A549 (cell line): ENCODE measurements around the gene SULF2. TPM values are rescaled to one million over a fixed set of nuclear protein-coding genes. Genes with fewer than 3 reads are reported as not detected.

Source experiments
- ATAC-seq, 2 experiments: fragments of 200-7000 bp in 1 of 2; fragments of >200 bp in 1 of 2; cut with Nextera tagmentation in 1 of 2; cut with Tn5 transposase in 1 of 2; 3 replicates each; pipeline versions ENCODE4 v1.8.0 to v1.9.1; 2018 to 2020; ENCODE audit warnings: mild to moderate bottlenecking in 1 of 2, moderate library complexity in 1 of 2
- CTCF ChIA-PET: fragments of 300-600 bp; sonication (Branson Sonifier 250); formaldehyde crosslinking; extraction: SDS; loops from one replicate; lab custom pipeline; 2021; ENCODE audit warnings: antibody characterized with exemption, inconsistent platforms; lab: Yijun Ruan, JAX
- POLR2A ChIA-PET: fragments of 350-600 bp; formaldehyde crosslinking; extraction: SDS; loops from one replicate; lab custom pipeline; 2021; ENCODE audit warnings: antibody characterized with exemption, inconsistent platforms; lab: Yijun Ruan, JAX
- DNase-seq, 2 experiments: peaks; one replicate each; pipeline versions ENCODE4 v3.0.0 to v3.0.0-alpha.2; 2011 to 2016; ENCODE audit warnings: low read depth in 1 of 2, low spot score in 1 of 2
- FAIRE-seq: peaks from 2 replicates; lab custom pipeline; 2011; peaks lifted over from hg19 to GRCh38; lab: Jason Lieb, UNC
- H3K27ac ChIP-seq, 2 experiments: fragments of >200 bp; sonication (Bioruptor Twin); formaldehyde crosslinking; 3 replicates each; pipeline ENCODE4 v1.5.1; 2016 to 2017
- H3K4me1 ChIP-seq: fragments of >200 bp; sonication (Bioruptor Twin); formaldehyde crosslinking; 3 replicates; pipeline ENCODE4 v1.6.1; 2016
- H3K4me2 ChIP-seq: fragments of >200 bp; sonication (Bioruptor Twin); formaldehyde crosslinking; 3 replicates; pipeline ENCODE4 v1.6.1; 2016
- H3K4me3 ChIP-seq: fragments of >200 bp; sonication (Bioruptor Twin); formaldehyde crosslinking; 3 replicates; pipeline ENCODE4 v1.5.1; 2016
- H3K9me3 ChIP-seq: fragments of >200 bp; sonication (Bioruptor Twin); formaldehyde crosslinking; 3 replicates; pipeline ENCODE4 v1.6.1; 2016
- BHLHE40 ChIP-seq: IDR thresholded peaks from 2 replicates; pipeline ENCODE4 v1.6.1; 2012; ENCODE audit warnings: low read depth, low read length, inconsistent platforms
- CBX2 ChIP-seq: fragments of 200-600 bp; sonication (generic); IDR thresholded peaks from 2 replicates; pipeline ENCODE4 v1.6.1; 2016; ENCODE audit warnings: low read depth, mild to moderate bottlenecking, borderline replicate concordance
- EHF ChIP-seq: fragments of 250-450 bp; sonication (Bioruptor Pico); IDR thresholded peaks from 2 replicates; pipeline ENCODE4 v1.5.0; 2020; ENCODE audit warnings: mild to moderate bottlenecking
- EHMT2 ChIP-seq: fragments of 200-600 bp; sonication (generic); IDR thresholded peaks from 2 replicates; pipeline ENCODE4 v1.6.1; 2016; ENCODE audit warnings: antibody characterized with exemption, low read depth, mild to moderate bottlenecking, moderate library complexity
- FOSB ChIP-seq: fragments of 250-450 bp; sonication (Bioruptor Pico); IDR thresholded peaks from 2 replicates; pipeline ENCODE4 v1.5.0; 2020; ENCODE audit warnings: mild to moderate bottlenecking, moderate library complexity
- HEYL ChIP-seq: fragments of 250-450 bp; sonication (Bioruptor Pico); IDR thresholded peaks from 2 replicates; pipeline ENCODE4 v1.8.0; 2021; ENCODE audit warnings: mild to moderate bottlenecking, moderate library complexity
- HOXA7 ChIP-seq: fragments of 250-450 bp; sonication (Bioruptor Pico); IDR thresholded peaks from 2 replicates; pipeline ENCODE4 v1.5.0; 2020; ENCODE audit warnings: mild to moderate bottlenecking, moderate library complexity
- HOXB5 ChIP-seq: fragments of 250-450 bp; sonication (Bioruptor Pico); IDR thresholded peaks from 2 replicates; pipeline ENCODE4 v1.5.0; 2020; ENCODE audit warnings: mild to moderate bottlenecking, moderate library complexity
- KDM1A ChIP-seq: fragments of 200-600 bp; sonication (generic); IDR thresholded peaks from 2 replicates; pipeline ENCODE4 v1.6.1; 2016; ENCODE audit warnings: low read depth, mild to moderate bottlenecking
- NFE2L2 ChIP-seq: fragments of 150-350 bp; conservative IDR thresholded peaks from 2 replicates; pipeline ENCODE4 v1.6.1; 2014; ENCODE audit warnings: low read length
- NPAS2 ChIP-seq: fragments of 250-450 bp; sonication (Bioruptor Pico); IDR thresholded peaks from 2 replicates; pipeline ENCODE4 v1.8.0; 2022; ENCODE audit warnings: mild to moderate bottlenecking, moderate library complexity, borderline replicate concordance
- POLR2AphosphoS2 ChIP-seq: conservative IDR thresholded peaks from 2 replicates; pipeline ENCODE4 v1.6.1; 2012; ENCODE audit warnings: low read length, improper control_type of control experiment, inconsistent platforms
- SMC3 ChIP-seq: fragments of >200 bp; sonication (Bioruptor Twin); formaldehyde crosslinking; IDR thresholded peaks from 3 replicates; pipeline ENCODE4 v1.6.1; 2018; ENCODE audit warnings: inconsistent platforms
- SREBF2 ChIP-seq: fragments of 450-650 bp; IDR thresholded peaks from 2 replicates; pipeline ENCODE4 v1.6.1; 2014; ENCODE audit warnings: mild to moderate bottlenecking, moderate library complexity
- TP53 ChIP-seq: fragments of 250-450 bp; sonication (Bioruptor Pico); IDR thresholded peaks from 2 replicates; pipeline ENCODE4 v1.5.0; 2021; ENCODE audit warnings: mild to moderate bottlenecking, moderate library complexity
- ZNF302 ChIP-seq: fragments of 250-450 bp; sonication (Bioruptor Pico); IDR thresholded peaks from 2 replicates; pipeline ENCODE4 v1.9.0; 2021; ENCODE audit warnings: inconsistent platforms, mild to moderate bottlenecking, moderate library complexity
- ZSCAN20 ChIP-seq: fragments of 250-450 bp; sonication (Bioruptor Pico); IDR thresholded peaks from 2 replicates; pipeline ENCODE4 v1.8.0; 2022; ENCODE audit warnings: mild to moderate bottlenecking, moderate library complexity
- WGBS: methylation state at CpG from one replicate; pipeline ENCODE4 v1.1.6; 2017; ENCODE audit errors: missing lambda C conversion rate; 5-methylcytosine and 5-hydroxymethylcytosine counted together
- polyA plus RNA-seq, 4 experiments: library from polyadenylated mRNA; depleted of rRNA in 3 of 4; stranded (reverse); fragments of >200 nt; fragmentation: RNase III in 1 of 4; extraction: RNeasy Plus Mini Kit Qiagen cat#74134 plus additional on column Dnase treatment in 1 of 4; gene quantifications; 2 replicates in 3 of 4; 3 replicates in 1 of 4; pipeline ENCODE4 v1.2.3, GENCODE V29; 2011 to 2017
- TF ChIP-seq, protein P1 (sequence below): fragments of 250-450 bp; sonication (Bioruptor Pico); IDR thresholded peaks from 2 replicates; pipeline ENCODE4 v1.5.0; 2020; ENCODE audit warnings: low read depth, mild to moderate bottlenecking, moderate library complexity
- TF ChIP-seq, protein P2 (sequence below): fragments of 250-450 bp; sonication (Bioruptor Pico); IDR thresholded peaks from 2 replicates; pipeline ENCODE4 v1.5.0; 2021; ENCODE audit warnings: mild to moderate bottlenecking, moderate library complexity, borderline replicate concordance
- TF ChIP-seq, protein P3 (sequence below): fragments of 200-600 bp; sonication (generic); IDR thresholded peaks from 2 replicates; pipeline ENCODE4 v1.6.1; 2016; ENCODE audit warnings: antibody characterized with exemption, mild to moderate bottlenecking, moderate library complexity
- TF ChIP-seq, protein P4 (sequence below): IDR thresholded peaks from 2 replicates; pipeline ENCODE4 v1.6.1; 2012

The SULF2 gene
- polyA plus RNA-seq, 2 of the 4 experiments (the other 2 are of a cell fraction): 5.8 to 16.8 TPM

DNA sequence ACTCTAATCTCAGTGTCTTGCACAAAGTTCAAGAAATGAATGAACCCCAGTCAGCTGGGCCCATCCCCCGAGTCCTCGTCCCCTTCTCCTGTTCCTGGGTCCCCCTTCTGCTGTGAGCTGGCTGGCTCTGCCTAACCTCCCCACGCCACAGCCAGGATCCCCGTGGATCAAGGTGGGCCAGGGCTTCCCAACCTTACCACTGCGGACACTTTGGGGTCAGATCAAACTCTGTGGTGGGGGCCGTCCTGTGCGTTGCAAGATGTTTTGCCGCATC is 116.2 kb downstream of the SULF2 start:
- no peak for ATAC-seq

DNA sequence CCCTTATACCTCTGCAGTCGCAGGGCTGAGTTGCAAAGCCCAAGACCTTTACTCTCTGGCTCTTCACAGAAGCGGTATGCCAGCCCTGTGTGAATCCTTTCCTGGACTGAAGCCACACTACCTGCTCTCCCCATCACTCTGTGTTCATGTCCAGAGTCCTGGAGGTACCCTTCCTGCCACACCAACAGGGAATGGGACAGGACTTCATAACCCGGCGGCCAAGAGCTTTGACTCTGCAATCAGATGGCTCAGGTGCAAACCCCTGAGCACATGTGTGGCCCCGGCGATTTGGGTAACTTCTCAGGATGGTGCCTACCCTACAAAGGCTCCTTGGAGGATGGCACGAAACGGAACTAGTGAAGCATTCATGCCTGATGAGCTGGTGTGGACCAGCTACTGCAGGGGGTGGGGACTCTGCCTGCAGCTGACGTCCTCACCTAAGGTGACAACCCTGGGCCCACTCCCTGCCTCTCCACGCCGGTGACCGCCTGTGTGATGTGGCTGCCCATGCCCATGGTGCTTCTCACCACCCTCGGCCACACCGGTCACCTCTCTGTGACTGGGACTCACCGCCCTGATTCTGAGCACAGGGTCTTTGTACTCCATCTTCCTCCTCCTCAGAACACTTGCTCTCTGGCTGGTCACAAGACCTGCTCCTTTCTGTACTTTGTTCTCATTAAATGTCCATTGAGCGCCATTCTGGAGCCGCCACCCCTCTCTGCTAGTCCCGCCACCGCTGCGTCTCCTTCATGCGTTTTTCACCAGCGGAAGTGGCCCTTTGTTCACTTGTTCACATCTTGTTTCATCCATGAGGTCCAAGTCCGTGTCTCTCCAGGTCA is 116.7 kb downstream of the SULF2 start:
- no peak; a peak in 1 of 6 replicates for ATAC-seq
- Histone ChIP-seq H3K9me3 (no peaks in the 10 kb centered on the region), H3K4me2 (no peak overlapping the region), H3K27ac (no peak overlapping the region), H3K4me3 (no peak overlapping the region), H3K4me1 (peaks cover 4% of the 10 kb centered on the region; the same call in 1 of the 3 replicates)
- ChIA-PET POLR2A (no interaction called here), CTCF (interaction anchor here (0.7 to 4.1 kb wide), 5 partner anchors 9 to 953 kb away, joined by 3 to 22 read pairs (median 3); no protein-coding TSS in a partner anchor)
- 90% methylated on average over 23 of the region's 23 CpGs for WGBS
- DNase-seq: no peak
- FAIRE-seq: no peak
- no peak for TF ChIP-seq HOXA7
- no peak for TF ChIP-seq SMC3
- TF ChIP-seq ZSCAN20 (CRISPR knock-in tag): no peak
- TF ChIP-seq, protein P1, sequence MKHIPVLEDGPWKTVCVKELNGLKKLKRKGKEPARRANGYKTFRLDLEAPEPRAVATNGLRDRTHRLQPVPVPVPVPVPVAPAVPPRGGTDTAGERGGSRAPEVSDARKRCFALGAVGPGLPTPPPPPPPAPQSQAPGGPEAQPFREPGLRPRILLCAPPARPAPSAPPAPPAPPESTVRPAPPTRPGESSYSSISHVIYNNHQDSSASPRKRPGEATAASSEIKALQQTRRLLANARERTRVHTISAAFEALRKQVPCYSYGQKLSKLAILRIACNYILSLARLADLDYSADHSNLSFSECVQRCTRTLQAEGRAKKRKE (CRISPR knock-in tag): no peak
- TF ChIP-seq, protein P2, sequence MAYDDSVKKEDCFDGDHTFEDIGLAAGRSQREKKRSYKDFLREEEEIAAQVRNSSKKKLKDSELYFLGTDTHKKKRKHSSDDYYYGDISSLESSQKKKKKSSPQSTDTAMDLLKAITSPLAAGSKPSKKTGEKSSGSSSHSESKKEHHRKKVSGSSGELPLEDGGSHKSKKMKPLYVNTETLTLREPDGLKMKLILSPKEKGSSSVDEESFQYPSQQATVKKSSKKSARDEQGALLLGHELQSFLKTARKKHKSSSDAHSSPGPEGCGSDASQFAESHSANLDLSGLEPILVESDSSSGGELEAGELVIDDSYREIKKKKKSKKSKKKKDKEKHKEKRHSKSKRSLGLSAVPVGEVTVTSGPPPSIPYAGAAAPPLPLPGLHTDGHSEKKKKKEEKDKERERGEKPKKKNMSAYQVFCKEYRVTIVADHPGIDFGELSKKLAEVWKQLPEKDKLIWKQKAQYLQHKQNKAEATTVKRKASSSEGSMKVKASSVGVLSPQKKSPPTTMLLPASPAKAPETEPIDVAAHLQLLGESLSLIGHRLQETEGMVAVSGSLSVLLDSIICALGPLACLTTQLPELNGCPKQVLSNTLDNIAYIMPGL (CRISPR knock-in tag): no peak
- TF ChIP-seq SREBF2: no peak
- TF ChIP-seq, protein P3, sequence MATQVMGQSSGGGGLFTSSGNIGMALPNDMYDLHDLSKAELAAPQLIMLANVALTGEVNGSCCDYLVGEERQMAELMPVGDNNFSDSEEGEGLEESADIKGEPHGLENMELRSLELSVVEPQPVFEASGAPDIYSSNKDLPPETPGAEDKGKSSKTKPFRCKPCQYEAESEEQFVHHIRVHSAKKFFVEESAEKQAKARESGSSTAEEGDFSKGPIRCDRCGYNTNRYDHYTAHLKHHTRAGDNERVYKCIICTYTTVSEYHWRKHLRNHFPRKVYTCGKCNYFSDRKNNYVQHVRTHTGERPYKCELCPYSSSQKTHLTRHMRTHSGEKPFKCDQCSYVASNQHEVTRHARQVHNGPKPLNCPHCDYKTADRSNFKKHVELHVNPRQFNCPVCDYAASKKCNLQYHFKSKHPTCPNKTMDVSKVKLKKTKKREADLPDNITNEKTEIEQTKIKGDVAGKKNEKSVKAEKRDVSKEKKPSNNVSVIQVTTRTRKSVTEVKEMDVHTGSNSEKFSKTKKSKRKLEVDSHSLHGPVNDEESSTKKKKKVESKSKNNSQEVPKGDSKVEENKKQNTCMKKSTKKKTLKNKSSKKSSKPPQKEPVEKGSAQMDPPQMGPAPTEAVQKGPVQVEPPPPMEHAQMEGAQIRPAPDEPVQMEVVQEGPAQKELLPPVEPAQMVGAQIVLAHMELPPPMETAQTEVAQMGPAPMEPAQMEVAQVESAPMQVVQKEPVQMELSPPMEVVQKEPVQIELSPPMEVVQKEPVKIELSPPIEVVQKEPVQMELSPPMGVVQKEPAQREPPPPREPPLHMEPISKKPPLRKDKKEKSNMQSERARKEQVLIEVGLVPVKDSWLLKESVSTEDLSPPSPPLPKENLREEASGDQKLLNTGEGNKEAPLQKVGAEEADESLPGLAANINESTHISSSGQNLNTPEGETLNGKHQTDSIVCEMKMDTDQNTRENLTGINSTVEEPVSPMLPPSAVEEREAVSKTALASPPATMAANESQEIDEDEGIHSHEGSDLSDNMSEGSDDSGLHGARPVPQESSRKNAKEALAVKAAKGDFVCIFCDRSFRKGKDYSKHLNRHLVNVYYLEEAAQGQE: no peak
- TF ChIP-seq POLR2AphosphoS2: peak; percentile 81; the same call in 1 of the 2 replicates
- TF ChIP-seq HEYL (CRISPR knock-in tag): no peak

More for the DNA sequence above, 116.2 kb downstream of the SULF2 start:
- peaks cover 1% of the 10 kb centered on the region; the same call in 1 of the 3 replicates for H3K4me1 ChIP-seq
- 92% methylated on average over 7 of the region's 8 CpGs for WGBS
- H3K4me2 ChIP-seq: no peak overlapping the region
- no peak overlapping the region for H3K27ac ChIP-seq
- POLR2A ChIA-PET: no interaction called here
- FAIRE-seq (no peak), DNase-seq (no peak)
- TF ChIP-seq NPAS2: no peak
- H3K4me3 ChIP-seq: no peak overlapping the region
- H3K9me3 ChIP-seq: no peaks in the 10 kb centered on the region
- CTCF ChIA-PET: interaction anchor here (0.7 to 4.1 kb wide), 4 partner anchors 9 to 952 kb away, joined by 3 to 22 read pairs (median 12); no protein-coding TSS in a partner anchor

DNA sequence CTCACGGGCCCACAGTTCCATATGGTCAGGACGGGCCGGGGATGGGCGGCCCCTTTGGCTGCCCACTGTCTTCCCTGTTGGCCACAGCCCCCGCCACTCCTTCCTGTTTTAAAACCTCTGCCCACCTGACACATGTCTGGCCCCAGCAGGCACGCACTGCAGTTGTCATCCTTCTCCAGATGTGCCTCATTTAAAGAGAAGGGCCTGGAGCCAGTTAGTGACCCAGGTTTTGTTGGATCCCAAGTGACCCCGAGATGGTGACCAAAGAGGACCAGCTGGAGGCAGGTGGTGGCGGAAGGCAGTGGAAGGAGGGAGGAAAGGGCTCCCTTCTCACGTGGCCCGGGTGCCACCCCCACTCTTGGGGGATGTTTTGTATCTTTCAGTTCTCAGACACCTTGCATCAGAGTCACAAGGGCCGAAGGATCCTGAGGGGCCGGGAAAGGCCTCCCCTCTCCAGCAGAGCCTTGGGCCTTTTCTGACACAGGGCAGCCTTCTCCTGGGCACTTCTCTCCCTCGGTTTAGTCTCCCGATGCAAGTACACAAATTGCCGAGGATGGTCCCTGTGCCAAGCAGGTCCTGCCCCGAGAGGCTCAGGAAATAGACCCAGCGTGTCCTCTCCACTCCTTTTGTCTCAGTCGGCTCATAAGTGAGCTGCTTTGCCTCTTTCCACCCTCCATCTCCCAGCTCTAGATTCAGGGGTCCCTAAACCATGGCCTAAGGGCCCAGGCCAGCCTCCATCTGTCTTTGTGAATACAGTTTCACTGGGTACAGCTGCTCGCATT is 117.6 kb downstream of the SULF2 start:
- no peak overlapping the region for H3K4me3 ChIP-seq
- DNase-seq (no peak), ATAC-seq (no peak), FAIRE-seq (no peak)
- WGBS: 84% methylated on average over 19 of the region's 19 CpGs
- no peaks in the 10 kb centered on the region for H3K9me3 ChIP-seq
- ChIA-PET CTCF (interaction anchor here (0.9 to 4.1 kb wide), 3 partner anchors 8 to 953 kb away, joined by 3 to 22 read pairs (median 20); no protein-coding TSS in a partner anchor), POLR2A (no interaction called here)
- no peak overlapping the region for H3K27ac ChIP-seq
- H3K4me2 ChIP-seq: no peak overlapping the region
- peaks cover 4% of the 10 kb centered on the region; the same call in 1 of the 3 replicates for H3K4me1 ChIP-seq
- TF ChIP-seq CBX2 (no peak), NFE2L2 (no peak), ZSCAN20 (CRISPR knock-in tag) (no peak), ZNF302 (CRISPR knock-in tag) (no peak), BHLHE40 (no peak), KDM1A (no peak), TP53 (no peak), EHMT2 (no peak), EHF (CRISPR knock-in tag) (no peak), FOSB (CRISPR knock-in tag) (no peak), HOXB5 (CRISPR knock-in tag) (no peak)
- TF ChIP-seq, protein P4, sequence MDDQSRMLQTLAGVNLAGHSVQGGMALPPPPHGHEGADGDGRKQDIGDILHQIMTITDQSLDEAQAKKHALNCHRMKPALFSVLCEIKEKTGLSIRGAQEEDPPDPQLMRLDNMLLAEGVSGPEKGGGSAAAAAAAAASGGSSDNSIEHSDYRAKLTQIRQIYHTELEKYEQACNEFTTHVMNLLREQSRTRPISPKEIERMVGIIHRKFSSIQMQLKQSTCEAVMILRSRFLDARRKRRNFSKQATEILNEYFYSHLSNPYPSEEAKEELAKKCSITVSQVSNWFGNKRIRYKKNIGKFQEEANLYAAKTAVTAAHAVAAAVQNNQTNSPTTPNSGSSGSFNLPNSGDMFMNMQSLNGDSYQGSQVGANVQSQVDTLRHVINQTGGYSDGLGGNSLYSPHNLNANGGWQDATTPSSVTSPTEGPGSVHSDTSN: no peak
